B cell (primary cell): ENCODE measurements around the gene SLC41A3. TPM values are rescaled to one million over a fixed set of nuclear protein-coding genes. Genes with fewer than 3 reads are reported as not detected.
"Not testable (repeated sequence)": the region's sequence is repeated elsewhere in the genome, so short reads cannot be mapped to it uniquely, and the experiment has no call there.

ENCODE experiments used
- ATAC-seq: fragments of 200-7000 bp; cut with Tn5 transposase; one replicate; pipeline ENCODE4 v1.10.0; 2021; ENCODE audit warnings: low read depth, mild to moderate bottlenecking, moderate number of reproducible peaks, moderate library complexity
- CTCF ChIA-PET: fragments of 350-600 bp; sonication (Branson Sonifier 250); formaldehyde crosslinking; loops from one replicate; lab custom pipeline; 2021; ENCODE audit warnings: antibody characterized with exemption, inconsistent platforms; lab: Charles Lee
- POLR2A ChIA-PET: fragments of 350-600 bp; sonication (Branson Sonifier 250); formaldehyde crosslinking; loops from one replicate; lab custom pipeline; 2021; ENCODE audit warnings: antibody characterized with exemption; lab: Charles Lee
- DNase-seq: peaks from one replicate; pipeline ENCODE4 v3.0.0; 2013
- H2AFZ ChIP-seq: 2 replicates; pipeline ENCODE4 v1.6.1; 2012; ENCODE audit warnings: mild to moderate bottlenecking, low read depth, low read length; ENCODE audit not compliant: insufficient read depth, poor library complexity, severe bottlenecking
- H3K27ac ChIP-seq, 2 donors: 1 replicate in 1 of 2; 2 replicates in 1 of 2; pipeline ENCODE4 v1.5.1; 2012 to 2013; ENCODE audit warnings: low read length in 2 of 2, mild to moderate bottlenecking in 2 of 2, moderate library complexity in 1 of 2
- H3K27me3 ChIP-seq, 4 experiments: fragments of 200-600 bp in 1 of 4; sonication (generic) in 1 of 4; replicated peaks in 1 of 4; 1 replicate in 2 of 4; 2 replicates in 2 of 4; pipeline versions ENCODE4 v1.6.1 to v1.7.0; 2013 to 2016; ENCODE audit warnings: low read length in 3 of 4, mild to moderate bottlenecking in 2 of 4, mixed read lengths in 1 of 4, moderate library complexity in 1 of 4; ENCODE audit not compliant: insufficient read depth in 4 of 4, control insufficient read depth in 3 of 4; ENCODE audit errors: control extremely low read depth in 1 of 4
- H3K36me3 ChIP-seq, 2 experiments: replicated peaks in 1 of 2; 1 replicate in 1 of 2; 2 replicates in 1 of 2; pipeline versions ENCODE4 v1.6.1 to v1.7.1; 2013; ENCODE audit warnings: low read length in 1 of 2; ENCODE audit not compliant: insufficient read depth in 2 of 2, control insufficient read depth in 1 of 2; ENCODE audit errors: control extremely low read depth in 1 of 2, extremely low read depth in 1 of 2
- H3K4me1 ChIP-seq, 2 donors: fragments of 200-600 bp in 1 of 2; sonication (generic) in 1 of 2; 1 replicate in 1 of 2; 2 replicates in 1 of 2; pipeline versions ENCODE4 v1.5.1 to v1.6.1; 2013 to 2017; ENCODE audit warnings: low read length in 2 of 2; ENCODE audit not compliant: control insufficient read depth in 2 of 2, insufficient read depth in 2 of 2
- H3K4me2 ChIP-seq: replicated peaks from 2 replicates; pipeline ENCODE3; 2012; ENCODE audit warnings: mild to moderate bottlenecking, low read depth, low read length; ENCODE audit not compliant: poor library complexity, severe bottlenecking
- H3K4me3 ChIP-seq, 5 experiments: fragments of 200-600 bp in 1 of 5; sonication (generic) in 1 of 5; 1 replicate in 3 of 5; 2 replicates in 2 of 5; pipeline versions ENCODE4 v1.5.1 to v1.7.0; 2011 to 2016; ENCODE audit warnings: low read length in 4 of 5, mild to moderate bottlenecking in 4 of 5, low read depth in 2 of 5, control low read depth in 1 of 5, moderate library complexity in 1 of 5; ENCODE audit not compliant: insufficient read depth in 1 of 5; ENCODE audit errors: control extremely low read depth in 1 of 5, extremely low read depth in 1 of 5
- H3K79me2 ChIP-seq: fragments of 200-600 bp; sonication (generic); one replicate; pipeline ENCODE4 v1.6.0; 2016; ENCODE audit warnings: low read length; ENCODE audit not compliant: control insufficient read depth, insufficient read depth
- H3K9ac ChIP-seq: fragments of 200-600 bp; sonication (generic); 2 replicates; pipeline ENCODE4 v1.6.1; 2017; ENCODE audit warnings: mild to moderate bottlenecking, low read length, moderate library complexity
- H3K9me3 ChIP-seq, 3 donors: one replicate each; pipeline versions ENCODE4 v1.6.1 to v1.7.1; 2013; ENCODE audit warnings: low read length in 2 of 3; ENCODE audit not compliant: control insufficient read depth in 2 of 3, insufficient read depth in 1 of 3; ENCODE audit errors: control extremely low read depth in 1 of 3
- H4K20me1 ChIP-seq: 2 replicates; pipeline ENCODE4 v1.6.0; 2012; ENCODE audit warnings: mild to moderate bottlenecking, low read length; ENCODE audit not compliant: insufficient read depth, control insufficient read depth, poor library complexity, severe bottlenecking
- H3K27ac Mint-ChIP-seq: one replicate; pipeline ENCODE4 v1.8.0; 2021; ENCODE audit warnings: mixed read lengths
- H3K27me3 Mint-ChIP-seq: one replicate; pipeline ENCODE4 v1.8.0; 2021; ENCODE audit warnings: mixed read lengths
- H3K4me1 Mint-ChIP-seq: one replicate; pipeline ENCODE4 v1.8.0; 2021; ENCODE audit warnings: mixed read lengths
- H3K4me3 Mint-ChIP-seq: one replicate; pipeline ENCODE4 v1.8.0; 2021; ENCODE audit warnings: mixed read lengths
- H3K9me3 Mint-ChIP-seq: one replicate; pipeline ENCODE4 v1.8.0; 2022; ENCODE audit warnings: mixed read lengths; ENCODE audit not compliant: insufficient read depth
- EZH2 ChIP-seq: IDR thresholded peaks from 2 replicates; pipeline ENCODE4 v1.6.1; 2012; ENCODE audit warnings: borderline replicate concordance, low read depth, mild to moderate bottlenecking, moderate library complexity, low read length; ENCODE audit not compliant: insufficient read depth, poor library complexity, severe bottlenecking
- WGBS: methylation state at CpG from one replicate; pipeline ENCODE4 v1.1.5; 2013; ENCODE audit warnings: missing lambda C conversion rate; ENCODE audit not compliant: insufficient coverage; 5-methylcytosine and 5-hydroxymethylcytosine counted together
- intact Hi-C: fragments of 100-400 bp; cut with micrococcal nuclease; formaldehyde crosslinking; loops from one replicate; pipeline ENCODE4 v1.10.0; 2022
- polyA plus RNA-seq: library from polyadenylated mRNA; depleted of rRNA; stranded (reverse); fragments of >200 nt; gene quantifications from 2 replicates; pipeline ENCODE4 v1.2.3, GENCODE V29; 2012
- small RNA-seq: library from RNA; depleted of rRNA; stranded (forward); fragments of <200 nt; gene quantifications from one replicate; pipeline ENCODE3, GENCODE V24; 2012; ENCODE audit warnings: low replicate concordance, low read depth; ENCODE audit not compliant: insufficient read length
- total RNA-seq, 2 donors: library from RNA; stranded (reverse); fragments of 120-200 nt in 1 of 2; gene quantifications; 1 replicate in 1 of 2; 2 replicates in 1 of 2; pipeline versions ENCODE4 v1.2.3 to v1.2.4, GENCODE V29; 2013 to 2022
- TF ChIP-seq, protein P1 (sequence below): fragments of 200-600 bp; IDR thresholded peaks from one replicate; pipeline ENCODE4 v1.8.0; 2022; ENCODE audit warnings: antibody characterized with exemption, mild to moderate bottlenecking

SLC41A3 gene
- total and polyA plus RNA-seq, 2 donors (not counting 1 experiment from before 2014, with no cell fraction given), result 34.2 to 39.3 TPM

GRCh38 chr3:125957674-125958510 lies 126.0 kb downstream of the SLC41A3 start:
- no peak for TF ChIP-seq EZH2
- TF ChIP-seq, protein P1, sequence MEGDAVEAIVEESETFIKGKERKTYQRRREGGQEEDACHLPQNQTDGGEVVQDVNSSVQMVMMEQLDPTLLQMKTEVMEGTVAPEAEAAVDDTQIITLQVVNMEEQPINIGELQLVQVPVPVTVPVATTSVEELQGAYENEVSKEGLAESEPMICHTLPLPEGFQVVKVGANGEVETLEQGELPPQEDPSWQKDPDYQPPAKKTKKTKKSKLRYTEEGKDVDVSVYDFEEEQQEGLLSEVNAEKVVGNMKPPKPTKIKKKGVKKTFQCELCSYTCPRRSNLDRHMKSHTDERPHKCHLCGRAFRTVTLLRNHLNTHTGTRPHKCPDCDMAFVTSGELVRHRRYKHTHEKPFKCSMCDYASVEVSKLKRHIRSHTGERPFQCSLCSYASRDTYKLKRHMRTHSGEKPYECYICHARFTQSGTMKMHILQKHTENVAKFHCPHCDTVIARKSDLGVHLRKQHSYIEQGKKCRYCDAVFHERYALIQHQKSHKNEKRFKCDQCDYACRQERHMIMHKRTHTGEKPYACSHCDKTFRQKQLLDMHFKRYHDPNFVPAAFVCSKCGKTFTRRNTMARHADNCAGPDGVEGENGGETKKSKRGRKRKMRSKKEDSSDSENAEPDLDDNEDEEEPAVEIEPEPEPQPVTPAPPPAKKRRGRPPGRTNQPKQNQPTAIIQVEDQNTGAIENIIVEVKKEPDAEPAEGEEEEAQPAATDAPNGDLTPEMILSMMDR, result no peak
- intact Hi-C loops, result no loop called here
- H4K20me1 ChIP-seq, result no peaks in the 10 kb centered on the region
- no peak overlapping the region for H3K27ac Mint-ChIP-seq
- CTCF ChIA-PET, result no interaction called here
- no peaks in the 10 kb centered on the region for H3K36me3 ChIP-seq
- no peak overlapping the region for H3K4me2 ChIP-seq
- H3K9me3 ChIP-seq, result peaks cover 0 to 15% (median 1%) of the 10 kb centered on the region in 3 donors
- no peaks in the 10 kb centered on the region for H3K4me1 ChIP-seq
- no peak overlapping the region for H3K9ac ChIP-seq
- peaks cover 34% of the 10 kb centered on the region for H3K27me3 Mint-ChIP-seq
- H3K9me3 Mint-ChIP-seq, result no peaks in the 10 kb centered on the region
- H3K27ac ChIP-seq, result no peak overlapping the region
- POLR2A ChIA-PET, result no interaction called here
- WGBS, result 23% methylated on average over 64 of the region's 75 CpGs
- H3K79me2 ChIP-seq, result no peaks in the 10 kb centered on the region
- ATAC-seq, result no peak
- no peak for DNase-seq
- H3K4me1 Mint-ChIP-seq, result no peaks in the 10 kb centered on the region
- no peak overlapping the region for H3K4me3 ChIP-seq
- H3K4me3 Mint-ChIP-seq, result no peak overlapping the region
- no peak overlapping the region for H2AFZ ChIP-seq
- peaks cover 0 to 25% (median 5%) of the 10 kb centered on the region in 4 experiments for H3K27me3 ChIP-seq

- Histone ChIP-seq H3K9me3 (peaks cover 0 to 15% (median 1%) of the 10 kb centered on the region in 3 donors), H3K27me3 (peaks cover 0 to 25% (median 5%) of the 10 kb centered on the region in 4 experiments)
- H3K9ac ChIP-seq, ATAC-seq, DNase-seq, POLR2A ChIA-PET, H3K27ac Mint-ChIP-seq, H4K20me1 ChIP-seq, H3K4me3 ChIP-seq, H3K4me1 Mint-ChIP-seq, H3K4me3 Mint-ChIP-seq, H3K4me2 ChIP-seq, H3K27ac ChIP-seq, CTCF ChIA-PET, H3K9me3 Mint-ChIP-seq, H3K36me3 ChIP-seq, intact Hi-C loops, H2AFZ ChIP-seq, H3K79me2 ChIP-seq, H3K4me1 ChIP-seq: not testable (repeated sequence)
- peaks cover 36% of the 10 kb centered on the region for H3K27me3 Mint-ChIP-seq
- WGBS, result no CpG with 5 or more reads among the region's 4 CpGs
Observed at GRCh38 chr3:125957020-125957419, 126.9 kb downstream of the SLC41A3 start.

Small RNAs within 50 kb of the gene (small RNA-seq; reads per million reads assigned to genes)
- gene AC092903.1, result not detected

Other genes with a start within 250 kb of the SLC41A3 start
- gene ROPN1B, start 114.9 kb downstream of the SLC41A3 start, total RNA-seq, result not detected in 2 replicates
- gene ROPN1B, start 114.9 kb downstream of the SLC41A3 start, polyA plus RNA-seq, result not detected in 2 replicates
- not detected in 2 replicates for gene ALDH1L1, start 96.5 kb upstream of the SLC41A3 start, total RNA-seq
- not detected in 2 replicates for gene ALDH1L1, start 96.5 kb upstream of the SLC41A3 start, polyA plus RNA-seq